ENCODE measurements around the gene GRIA3.
"Not testable (repeated sequence)": the region's sequence is repeated elsewhere in the genome, so short reads cannot be mapped to it uniquely, and the experiment has no call there.

GRIA3 gene

DNA sequence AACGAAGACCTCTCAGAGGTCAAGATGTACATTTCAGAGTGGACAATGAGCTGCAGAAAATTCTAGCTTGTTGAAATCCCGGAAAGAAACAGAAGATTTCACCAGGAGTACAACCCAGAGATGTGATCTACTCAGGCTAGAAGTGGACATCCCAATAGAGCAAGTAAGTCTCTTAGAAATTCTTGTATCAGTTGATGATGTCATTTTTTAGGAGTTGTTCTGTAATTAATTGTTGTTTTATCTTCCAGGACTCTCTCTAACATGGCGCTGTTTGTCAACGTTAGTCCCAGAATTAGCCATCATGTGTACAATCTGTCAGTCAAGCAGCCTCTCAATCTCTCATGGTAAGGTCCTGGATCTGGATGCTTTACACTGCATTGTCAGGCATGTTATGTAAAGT is 174.4 kb downstream of the GRIA3 start:
- no peak for DNase-seq

DNA sequence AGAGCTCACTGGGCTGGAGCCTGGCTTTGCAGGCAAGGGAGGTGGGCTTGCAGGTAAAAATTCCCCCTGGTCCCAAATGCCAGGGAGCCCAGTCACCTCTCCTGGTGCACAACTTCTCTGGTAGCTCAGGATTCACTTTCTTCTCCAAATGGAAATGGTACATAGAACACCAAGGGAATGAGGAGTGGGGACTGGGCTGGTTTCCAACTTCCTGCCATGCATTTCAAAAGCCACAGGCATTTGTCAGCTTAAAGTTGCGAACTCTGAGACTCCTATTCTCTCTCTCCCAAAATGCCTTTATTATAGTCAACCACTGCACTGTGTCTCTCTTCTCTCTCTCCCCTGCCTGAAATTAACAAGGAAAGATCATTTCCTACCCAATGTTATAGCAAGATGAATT is 177.3 kb downstream of the GRIA3 start:
- DNase-seq, result no peak

DNA sequence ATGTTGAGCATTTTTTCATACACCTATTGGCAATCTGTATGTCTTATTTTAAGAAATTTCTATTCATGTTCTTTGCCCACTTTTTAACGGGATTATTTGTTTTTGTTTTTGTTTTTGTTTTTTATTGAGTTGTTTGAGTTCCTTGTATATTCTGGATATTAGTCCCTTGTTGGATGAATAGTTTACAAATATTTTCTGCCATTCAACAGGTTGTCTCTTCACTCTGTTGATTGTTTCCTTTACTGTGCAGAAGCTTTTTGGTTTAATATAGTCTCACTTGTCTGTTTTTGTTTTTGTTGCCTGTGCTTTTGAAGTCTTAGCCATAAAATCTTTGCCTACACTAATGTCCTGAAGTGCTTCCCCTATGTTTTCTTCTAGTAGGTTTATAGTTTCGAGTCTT is 202.1 kb downstream of the GRIA3 start:
- not testable (repeated sequence) for DNase-seq

DNA sequence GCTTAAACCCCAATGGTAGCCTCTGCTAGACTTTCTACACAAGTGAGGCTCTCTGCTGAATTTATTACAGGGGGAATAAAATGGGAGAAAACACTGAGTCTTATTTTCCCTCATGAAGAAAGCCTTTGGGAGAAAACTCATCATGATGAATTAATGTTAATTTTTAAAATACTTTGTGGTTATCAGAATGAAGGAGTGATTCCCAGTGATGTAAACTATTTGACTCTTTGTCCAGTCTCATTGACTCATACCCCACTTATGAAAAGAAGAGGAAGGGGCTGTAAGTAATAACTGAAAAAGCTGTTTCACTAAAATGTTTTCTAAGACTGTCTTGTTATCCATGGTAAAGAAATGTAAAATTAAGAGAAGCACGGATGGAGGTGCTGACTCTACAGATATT is 208.8 kb downstream of the GRIA3 start:
- DNase-seq, result no peak

DNA sequence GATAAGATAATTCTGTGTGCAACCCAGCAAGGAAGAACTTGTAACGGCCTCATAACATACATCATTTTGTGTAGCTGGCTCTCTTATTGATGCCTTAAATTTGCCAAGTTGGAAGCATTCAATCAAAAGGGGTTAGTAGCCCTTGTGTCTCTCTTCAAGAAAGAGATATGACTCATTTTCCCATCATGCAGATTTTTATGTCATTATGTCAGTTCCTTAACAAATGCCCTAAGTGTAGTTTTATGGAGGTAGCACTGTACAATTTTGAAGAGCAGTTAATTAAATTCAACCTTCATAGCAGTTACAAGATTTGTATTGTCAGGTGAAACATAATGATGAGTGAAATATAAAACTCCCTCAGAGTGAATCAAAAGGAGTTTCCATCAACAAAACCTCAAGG is 215.6 kb downstream of the GRIA3 start:
- no peak for DNase-seq

DNA sequence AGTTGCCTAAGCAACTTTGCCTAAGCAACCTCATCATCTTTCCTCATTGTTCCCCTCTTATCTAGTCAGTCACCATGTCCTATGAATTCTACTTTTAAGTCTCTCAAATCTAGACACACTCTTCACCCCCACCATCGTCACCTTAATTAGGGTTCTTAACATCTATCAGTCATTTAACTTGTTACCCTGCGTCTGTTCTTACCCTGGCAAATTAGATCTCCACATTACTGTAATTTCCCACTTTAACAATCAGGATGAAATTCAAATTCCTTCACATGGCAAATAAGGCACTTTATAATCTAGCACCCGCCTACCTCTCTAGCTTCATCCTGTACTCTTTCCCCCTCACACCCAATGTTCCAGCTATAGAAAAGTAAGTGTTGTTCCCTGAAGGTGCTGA is 221.2 kb downstream of the GRIA3 start:
- DNase-seq, result no peak

DNA sequence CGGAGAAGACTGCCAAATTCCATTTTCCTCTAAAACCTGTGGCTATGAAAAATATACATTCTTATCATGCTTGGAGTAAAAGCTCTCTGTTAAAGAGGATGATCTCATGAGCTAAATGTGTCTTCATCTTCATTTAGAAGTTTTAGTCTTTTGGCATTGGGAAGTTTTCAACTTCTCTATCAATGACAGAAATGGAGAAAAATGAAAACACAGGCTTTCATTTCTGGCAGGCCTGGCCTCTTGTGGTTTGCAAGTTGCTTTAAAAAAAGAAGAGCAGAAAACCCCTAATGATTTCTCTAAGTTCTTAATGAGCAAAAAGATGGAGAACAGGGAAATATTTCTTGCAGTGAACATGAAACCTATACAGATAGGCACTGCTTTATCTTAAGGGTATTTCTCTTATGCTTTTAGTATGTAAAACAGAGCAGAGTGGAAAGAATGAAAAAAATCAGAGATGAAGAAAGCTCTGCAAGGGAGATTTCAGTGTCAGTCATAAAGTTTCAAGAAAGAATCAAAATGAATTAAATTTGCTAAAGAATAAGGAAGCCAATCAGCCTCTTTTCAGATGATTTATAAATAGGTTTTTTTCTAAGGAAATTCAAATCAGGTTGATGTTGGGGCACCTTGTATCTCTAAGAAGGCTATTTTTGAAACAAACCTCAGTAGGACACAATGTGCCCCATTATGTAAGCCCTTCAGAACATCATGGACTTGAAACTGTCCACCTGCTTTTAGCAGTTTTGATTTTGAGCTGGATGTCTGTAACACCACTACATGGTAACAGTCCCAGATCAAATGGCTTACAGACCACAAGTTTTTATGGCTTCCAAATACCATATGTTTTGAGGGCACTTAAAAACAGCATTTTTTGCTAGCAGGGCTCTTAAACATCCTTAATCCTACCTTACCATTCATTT is 225.0 kb downstream of the GRIA3 start:
- no peak for DNase-seq

DNA sequence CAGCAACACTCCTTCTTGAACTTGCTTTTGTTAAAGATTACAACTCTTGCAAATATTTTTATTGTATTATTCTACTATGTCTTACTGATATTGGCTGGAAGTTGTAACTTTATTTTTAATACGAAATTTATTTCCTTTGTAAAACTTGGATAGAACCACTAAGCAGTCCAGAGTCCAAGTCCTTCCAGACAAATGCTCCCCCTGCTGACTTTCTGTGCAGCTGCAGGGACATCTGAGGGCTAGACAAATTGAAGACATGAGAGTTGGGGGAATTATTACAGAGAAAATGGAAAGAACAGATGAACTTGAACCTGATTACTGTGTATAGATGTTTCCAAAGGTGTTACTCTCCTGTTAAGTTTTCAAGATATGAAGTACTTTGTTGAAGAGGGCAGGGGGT is 238.8 kb downstream of the GRIA3 start:
- peak; percentile 1 for DNase-seq

DNA sequence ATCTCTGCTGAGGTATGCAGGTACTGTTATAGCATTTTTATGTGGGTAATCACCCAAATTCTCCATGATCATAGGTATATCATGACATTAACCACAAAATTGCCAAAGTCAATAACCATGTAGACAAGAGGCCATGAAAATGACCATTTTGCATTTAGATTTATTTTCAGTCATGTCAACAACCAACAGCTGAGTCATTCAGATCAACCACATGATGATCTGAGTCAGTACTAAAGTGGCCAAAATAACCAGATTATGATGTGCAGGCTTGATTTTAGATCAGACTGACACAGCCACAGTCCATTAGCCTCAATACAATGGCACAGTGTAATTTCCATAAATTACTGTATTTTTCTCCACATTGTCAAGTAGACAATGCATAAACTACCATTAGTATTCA is 240.5 kb downstream of the GRIA3 start:
- DNase-seq, result peak; percentile 28

DNA sequence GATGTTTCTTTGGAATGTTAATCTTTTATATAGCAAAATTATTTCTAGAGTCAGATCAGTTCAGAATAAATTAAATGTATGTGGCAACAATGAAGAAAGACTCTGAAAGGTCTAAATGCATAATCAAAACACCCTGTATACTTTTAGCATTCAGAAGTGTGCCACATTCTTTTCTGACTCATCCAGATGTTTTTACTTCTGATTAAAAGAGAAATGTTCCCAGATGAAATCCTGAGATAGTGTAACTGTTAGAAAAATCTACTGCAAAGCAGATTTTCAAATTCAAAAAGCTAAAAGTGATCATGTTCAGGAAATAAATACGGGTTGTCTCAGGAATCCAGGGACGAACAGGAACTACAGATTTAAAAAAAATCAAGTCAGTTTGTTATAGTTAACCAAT is 241.4 kb downstream of the GRIA3 start:
- no peak for DNase-seq

DNA sequence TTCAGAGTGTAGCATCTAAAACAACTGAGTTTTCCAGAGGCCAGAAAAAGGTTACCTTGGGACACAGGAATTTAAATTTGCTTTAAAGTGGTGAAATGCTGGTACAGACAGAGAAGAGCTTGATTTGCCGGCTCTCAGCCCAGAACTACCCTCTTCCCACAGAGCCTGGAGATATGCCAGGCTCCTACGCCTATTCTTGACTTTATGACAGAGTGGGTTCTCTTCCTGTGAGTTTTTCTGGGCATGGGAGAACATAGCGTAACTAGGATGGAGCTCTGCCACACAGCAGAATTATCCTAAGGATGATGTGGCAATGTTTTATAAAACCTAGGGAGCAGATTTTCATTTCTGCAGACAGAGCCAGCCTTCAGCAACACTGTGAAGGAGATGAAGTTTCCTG is 241.8 kb downstream of the GRIA3 start:
- no peak for DNase-seq

DNA sequence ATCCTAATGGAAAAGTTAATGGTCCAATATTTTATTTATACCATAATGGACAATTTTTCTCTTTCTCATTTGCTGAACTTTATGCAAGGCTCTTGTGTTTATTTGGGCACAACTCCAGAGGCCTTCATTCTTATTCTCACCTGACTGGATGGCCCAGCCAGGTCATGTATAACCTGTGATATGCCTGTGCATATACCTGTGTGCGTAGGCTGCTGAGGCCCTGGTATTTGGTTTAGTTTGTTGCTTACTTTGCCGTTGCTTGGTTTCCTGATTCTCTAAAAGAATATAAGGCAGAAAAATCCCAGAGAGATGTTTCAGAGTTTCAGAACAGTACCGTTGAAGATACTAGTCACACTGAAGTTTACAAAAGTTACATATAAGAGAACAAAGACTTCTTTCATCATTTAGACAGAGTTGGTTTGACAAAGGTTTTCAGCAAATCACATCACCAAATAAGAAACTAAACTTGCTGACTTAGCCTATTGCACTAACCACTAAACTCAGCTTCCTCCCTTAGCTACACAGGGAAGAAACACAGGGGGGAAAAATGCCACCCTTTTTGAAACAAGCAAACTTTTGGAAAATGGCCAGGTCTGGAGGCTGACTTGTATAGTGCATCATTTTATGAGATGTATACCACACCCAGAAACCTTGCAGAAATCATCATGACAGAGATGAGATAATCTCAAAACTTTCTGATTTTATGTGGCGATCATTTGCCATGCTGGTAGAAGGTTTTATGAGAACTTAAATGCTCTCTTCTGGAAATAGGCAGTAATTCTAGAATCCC is 248.5 kb downstream of the GRIA3 start:
- DNase-seq, result no peak

DNA sequence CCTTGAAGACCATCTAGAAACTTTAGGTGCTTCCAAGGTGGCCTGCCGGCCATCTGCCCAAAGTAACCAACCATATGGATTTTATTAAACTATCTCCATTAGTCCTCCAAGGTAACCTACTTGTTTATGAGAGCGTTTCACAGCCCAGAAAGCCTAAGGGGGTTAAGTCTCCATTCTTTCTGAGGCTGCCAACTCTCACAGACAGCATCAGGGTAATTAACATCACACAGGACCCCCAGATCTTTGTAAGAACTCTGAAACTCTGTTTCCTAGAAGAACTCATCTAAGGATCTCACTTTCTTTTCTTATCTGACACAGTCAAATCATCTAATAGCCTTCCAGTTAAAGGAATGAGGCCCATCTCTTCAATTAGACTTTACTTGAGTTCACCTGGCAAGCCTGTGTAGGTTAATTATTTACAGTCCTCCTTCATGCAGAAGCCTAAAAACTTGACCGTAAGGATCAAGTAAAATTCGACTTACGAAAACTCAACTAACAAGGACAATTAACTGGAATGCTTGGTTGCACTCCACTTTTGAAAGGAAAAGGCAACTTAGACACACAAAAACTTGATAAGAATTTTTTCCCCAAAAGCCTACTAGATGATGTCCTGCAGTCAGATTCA is 252.5 kb downstream of the GRIA3 start:
- no peak for DNase-seq

DNA sequence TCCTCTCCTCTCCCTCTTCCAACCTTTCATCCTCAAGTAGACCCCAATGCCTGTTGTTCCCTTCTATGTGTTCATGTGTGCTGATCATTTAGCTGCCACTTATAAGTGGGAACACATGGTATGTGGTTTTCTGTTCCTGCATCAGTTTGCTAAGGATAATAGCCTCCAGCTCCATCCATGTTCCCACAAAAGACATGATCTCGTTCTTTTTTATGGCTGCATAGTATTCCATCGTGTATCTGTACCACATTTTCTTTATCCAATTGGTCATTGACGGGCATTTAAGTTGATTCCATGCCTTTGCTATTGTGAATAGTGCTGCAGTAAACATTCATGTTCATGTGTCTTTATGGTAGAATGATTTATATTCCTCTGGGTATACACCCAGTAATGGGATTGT is 255.8 kb downstream of the GRIA3 start:
- DNase-seq, result not testable (repeated sequence)

DNA sequence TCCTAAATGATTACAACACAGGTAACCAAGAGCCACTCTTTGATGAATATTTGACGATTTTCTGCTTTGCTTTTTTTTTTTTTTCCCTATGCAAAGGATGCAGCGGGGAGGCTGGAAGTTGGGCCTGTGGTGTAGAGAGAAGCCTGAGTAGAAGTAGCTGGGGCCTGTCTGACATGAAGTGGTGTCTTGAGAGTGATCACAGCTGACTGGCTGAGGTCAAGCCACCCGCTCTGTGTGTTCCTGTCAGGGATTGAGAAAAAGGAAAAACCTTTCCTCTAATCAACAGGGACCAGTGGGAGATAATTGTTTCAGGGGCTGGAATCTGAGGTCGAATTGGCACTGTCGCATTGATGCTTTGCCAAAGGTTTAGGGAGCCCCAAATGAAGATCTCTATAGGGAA is 258.7 kb downstream of the GRIA3 start:
- DNase-seq, result no peak

DNA sequence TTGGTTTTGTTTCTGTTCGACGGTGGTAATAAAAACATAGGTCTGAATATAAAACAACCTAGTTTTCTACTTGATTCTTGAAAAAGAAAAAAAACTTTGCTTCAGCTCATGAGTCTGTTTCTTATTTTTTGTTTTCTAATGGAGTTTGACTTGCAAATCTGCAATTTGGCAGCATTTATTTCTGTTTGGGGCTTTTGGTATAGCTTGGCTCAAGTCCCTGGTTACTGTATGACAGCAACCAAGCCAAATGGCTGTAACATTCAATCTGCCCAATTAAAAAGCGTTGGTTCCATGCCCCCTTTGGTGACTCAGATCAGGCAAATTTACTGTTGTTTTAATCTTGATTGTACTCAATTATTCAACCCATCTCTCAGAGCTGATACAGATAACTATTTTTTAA is 263.4 kb downstream of the GRIA3 start:
- no peak for DNase-seq

DNA sequence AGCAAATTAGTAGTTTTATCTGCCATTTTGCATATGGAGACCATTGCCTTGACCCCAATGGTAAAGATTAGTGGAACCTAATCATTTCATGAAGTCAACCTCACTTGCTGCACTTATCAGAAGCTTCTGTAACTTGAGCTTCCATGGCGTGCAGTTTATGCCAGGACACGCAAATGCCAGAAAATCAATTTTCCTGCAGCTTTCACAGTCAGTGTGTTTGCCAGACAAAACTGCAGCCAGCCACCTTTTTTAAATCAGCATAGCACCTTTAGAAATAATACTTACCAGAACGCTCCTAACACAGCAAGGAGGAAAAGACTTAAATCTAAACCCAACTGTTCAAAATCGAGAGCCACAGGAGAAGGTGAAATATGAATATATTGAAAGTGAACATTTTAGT is 265.3 kb downstream of the GRIA3 start:
- no peak for DNase-seq

DNA sequence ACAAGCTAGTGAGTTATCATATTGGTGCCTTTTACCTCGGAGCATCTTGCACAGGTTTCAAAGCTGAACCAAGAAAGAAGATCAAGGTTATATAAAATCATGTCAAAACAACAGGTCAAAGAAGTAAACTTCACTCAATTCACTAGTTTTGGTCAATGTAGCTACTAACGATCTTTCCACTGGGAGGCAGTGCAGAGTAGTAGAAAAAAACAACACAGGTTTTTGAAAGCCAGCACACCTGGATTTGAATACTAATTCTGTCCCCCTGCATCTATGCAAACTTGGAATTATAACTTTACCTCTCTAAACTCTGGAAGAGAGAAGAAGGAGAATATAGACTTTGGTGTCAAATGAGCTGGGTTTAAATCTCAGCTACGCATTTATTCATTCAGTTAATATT is 266.1 kb downstream of the GRIA3 start:
- DNase-seq, result peak; percentile 2

DNA sequence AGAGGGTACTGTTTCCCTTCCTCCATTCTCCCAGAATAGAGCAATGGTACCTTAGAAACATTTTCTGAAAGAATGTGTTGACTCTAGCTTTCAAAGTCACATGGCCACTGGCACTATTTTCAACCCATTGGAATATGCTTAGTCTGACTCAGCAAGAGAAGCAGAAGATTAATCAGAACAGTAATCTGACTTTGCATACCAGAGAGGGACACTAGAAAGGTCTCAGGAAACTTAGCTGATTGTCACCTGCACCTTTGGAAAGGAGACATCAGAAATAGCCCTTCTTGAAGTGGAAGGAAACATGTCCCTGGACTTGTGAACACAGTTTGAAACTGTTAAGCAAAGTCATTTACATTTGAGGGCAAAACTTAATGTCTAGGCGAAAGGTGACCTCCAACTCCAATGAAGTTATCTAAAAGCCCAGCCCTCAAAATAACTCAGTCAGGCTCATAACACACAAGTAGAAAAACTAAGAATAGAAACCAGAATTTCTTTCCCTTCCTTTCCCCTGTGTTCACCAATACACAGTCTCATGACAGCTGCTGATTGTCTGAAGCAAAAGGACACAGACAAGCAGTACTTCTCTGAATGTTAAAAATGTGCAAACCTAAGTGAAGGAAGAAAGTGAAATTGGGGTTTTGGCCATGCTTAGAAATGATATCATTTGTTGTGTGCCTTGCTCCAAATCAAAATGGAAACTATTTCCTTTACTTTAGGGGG is 270.8 kb downstream of the GRIA3 start:
- DNase-seq, result no peak

DNA sequence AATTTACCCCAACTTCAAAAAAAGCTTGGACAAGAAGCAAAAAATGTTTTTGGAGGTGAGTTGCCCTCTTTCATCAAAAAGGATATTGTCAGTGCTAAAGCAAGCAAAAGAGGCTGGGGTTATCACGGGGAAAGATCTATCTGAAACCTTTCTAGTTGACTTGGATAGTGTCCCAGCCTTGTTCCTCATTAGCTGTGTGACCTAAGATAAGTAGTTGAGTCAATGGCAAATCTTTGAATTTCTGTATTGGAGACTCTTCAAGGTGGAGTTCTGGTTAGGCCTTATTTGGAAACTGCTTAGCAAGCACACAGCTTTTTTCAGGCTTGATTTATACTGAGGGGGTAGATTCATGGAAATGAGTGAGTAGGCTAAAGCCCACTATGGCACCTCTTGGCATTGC is 271.6 kb downstream of the GRIA3 start:
- no peak for DNase-seq

DNA sequence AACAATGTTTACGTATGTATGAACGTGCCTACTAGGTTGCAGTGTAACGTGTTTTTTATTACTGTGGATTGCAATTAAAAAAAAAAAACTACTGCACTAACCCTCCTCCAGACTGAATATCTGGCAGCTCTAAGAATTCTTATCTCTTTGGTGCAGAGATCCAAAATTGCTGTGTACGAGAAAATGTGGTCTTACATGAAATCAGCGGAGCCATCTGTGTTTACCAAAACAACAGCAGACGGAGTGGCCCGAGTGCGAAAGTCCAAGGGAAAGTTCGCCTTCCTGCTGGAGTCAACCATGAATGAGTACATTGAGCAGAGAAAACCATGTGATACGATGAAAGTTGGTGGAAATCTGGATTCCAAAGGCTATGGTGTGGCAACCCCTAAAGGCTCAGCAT is 280.6 kb downstream of the GRIA3 start:
- DNase-seq, result no peak

DNA sequence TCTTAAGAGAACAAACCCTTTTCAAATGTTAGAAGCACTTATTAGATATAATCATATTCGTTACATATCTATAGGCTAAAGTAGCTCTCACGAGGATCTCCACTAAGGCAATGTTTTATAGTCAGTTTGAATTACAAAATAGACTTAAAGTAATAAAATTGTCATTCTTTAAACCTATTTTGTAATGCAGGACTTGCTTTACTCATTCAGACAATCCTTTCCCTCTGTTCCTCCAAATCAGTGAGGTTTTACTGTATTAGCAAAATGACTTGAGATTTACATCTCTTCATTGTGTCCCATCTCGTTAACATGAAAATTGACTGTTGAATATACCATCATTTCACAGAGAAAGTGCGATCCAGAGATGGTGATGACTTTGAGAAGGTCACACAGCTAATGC is 284.4 kb downstream of the GRIA3 start:
- DNase-seq, result no peak

DNA sequence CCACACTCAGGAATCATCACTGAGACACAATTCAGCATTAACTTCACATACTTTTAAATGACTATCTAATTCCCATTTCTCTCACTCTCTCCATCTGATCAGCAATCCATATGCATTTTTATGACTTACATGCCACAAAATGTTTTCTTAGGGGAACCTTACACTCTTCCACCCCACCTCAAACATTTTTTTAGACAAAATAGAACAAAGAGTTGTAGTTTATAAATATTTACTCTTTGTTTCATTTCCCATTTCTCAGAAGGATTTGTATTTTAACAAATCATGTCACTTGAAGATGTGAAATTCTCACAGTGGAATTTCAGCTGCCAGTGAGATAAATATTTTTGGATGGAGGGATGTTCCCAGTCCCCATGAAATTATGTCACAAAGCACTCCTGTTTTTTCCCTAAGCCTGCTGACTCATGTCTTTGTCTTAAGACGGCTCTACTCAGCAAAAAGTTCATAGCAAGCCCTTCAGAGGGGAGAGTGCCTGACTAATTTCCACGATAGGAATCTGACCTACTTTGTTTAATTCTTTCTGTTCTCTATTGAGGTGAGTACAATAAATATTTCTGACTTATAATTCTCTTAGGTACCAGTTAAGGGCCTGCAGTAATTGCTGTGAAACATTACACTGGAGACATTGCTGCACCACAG is 291.1 kb downstream of the GRIA3 start:
- DNase-seq, result no peak
